ENCODE measurements around the gene BCR. TPM values are rescaled to one million over a fixed set of nuclear protein-coding genes. Genes with fewer than 3 reads are reported as not detected.

The BCR gene
- total RNA-seq, 1 donor from 2014 or later = 58.6 TPM

DNA sequence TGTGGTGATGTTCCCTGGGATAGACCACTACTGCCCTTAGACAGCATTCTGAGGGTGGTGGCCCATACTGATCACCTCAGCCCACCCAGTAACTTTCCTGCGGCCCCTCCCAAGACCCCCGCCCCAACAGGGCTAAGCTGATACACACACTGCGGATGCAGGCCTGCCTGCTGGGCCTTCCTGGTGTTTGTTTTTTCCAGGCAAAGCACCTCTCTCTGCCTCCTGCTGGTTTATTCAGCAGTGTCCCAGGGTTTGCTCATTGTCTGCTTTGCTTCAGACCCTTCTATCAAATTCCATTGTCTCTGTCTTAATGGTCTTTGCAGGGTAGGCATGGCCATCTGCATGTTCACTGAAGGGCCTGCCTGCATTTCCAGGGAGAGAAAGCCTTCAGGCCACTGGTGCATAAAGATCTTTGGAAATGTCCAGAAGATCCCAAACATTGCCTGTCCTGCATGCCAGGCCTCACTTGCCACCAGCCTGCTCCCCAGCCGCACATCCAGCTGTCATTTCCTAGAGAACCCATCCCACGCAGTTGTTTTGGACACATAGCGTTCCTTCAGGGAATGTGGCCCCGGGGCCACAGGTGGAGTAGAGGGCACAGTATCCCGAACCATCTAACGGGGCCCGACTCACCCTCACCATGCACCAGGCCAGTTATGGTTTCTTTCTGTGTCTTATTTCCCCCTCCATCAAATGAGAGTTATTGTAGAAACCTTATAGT is 50.2 kb downstream of the BCR start:
- DNase-seq (ENCODE audit: low spot score) = no peak

DNA sequence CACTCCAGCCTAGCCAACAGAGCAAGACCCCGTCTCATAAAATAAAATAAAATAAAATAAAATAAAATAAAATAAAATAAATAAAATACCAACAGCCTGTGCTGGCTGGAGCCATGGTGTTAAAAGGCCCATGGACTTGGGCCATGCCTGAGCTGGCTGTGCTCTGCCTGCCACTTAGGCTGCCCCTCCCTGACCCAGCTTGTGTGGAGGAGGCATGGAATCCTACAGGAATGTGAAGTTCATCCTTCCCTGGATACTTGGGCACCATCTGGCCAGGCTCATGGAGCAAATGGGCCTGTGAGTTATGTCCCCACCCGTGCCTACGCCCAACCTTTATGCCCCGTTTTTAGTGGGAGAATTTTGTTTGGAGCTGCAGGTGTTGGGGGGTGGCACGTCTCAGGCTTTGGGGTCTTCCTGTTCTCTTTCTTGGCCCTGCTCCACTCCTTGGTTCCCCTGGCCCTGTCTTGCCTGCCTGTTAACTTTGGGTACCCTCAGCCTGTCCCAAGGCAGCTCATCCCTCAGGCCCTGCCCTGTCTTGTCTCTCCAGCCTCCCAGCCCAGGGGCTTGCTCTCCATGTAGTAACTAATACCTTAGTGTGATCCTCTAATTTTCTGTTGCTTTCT is 51.3 kb downstream of the BCR start:
- DNase-seq (ENCODE audit: low spot score) = no peak

DNA sequence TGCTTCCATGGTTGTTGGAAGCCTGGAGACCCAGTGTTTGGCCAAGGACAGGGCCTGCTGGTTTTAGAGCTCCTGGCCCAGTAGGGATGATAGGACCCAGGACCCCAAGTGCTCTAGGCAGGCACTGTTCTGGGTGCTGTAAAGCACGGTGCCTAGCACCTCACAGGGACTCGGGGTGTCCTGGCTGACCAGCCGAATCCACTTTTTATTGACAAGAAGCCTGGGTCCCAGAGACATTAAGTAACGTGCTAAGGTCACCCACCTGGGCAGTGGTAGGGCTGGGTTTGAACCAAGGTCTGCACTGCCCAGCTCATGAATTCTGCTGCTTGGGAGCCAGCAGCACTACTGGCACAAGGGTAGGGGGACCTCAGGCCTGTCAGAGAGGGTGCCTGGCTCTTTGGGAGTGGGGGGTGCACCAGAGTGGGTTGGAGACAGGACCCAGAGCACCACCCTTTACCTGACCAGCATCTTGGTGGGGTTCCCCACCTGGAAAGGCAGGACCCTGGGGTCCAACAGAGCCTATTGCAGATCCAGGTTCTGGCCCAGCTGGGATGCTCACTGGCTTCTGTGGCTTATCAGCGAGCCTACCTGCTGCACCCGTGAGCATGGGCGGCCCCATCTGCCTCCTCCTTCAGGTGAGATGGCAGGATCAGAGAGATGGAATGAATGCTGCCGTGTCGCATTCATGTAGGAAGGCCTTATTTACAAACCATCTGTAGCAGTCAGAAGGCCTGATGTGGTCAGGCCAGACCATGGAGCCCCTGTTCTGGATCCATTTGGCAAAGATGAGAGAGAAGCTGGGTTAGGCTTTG is 52.0 kb downstream of the BCR start:
- no peak for DNase-seq (ENCODE audit: low spot score)

DNA sequence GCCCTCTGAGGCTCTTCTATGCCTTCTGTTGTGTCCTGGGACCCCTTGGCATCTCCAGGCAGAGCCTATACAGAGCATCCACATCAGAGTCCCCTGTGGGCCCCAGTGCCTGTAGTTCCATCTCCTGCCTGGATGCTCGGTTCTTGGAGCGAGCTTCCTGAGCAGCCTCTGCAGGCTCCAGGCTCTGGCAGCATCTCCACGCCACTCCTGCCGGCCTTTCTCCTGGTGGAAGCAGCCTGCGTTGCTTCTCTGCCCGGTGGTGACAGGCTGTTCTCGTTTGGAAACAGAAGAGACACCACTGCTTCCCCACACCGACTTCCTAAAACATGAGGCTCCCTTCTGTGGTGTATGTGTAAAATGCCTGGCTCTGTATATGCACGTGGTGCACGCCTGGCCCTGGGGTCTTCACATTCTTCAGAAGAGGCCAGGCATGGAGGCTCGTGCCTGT is 52.8 kb downstream of the BCR start:
- peak; percentile 30 for DNase-seq (ENCODE audit: low spot score)

DNA sequence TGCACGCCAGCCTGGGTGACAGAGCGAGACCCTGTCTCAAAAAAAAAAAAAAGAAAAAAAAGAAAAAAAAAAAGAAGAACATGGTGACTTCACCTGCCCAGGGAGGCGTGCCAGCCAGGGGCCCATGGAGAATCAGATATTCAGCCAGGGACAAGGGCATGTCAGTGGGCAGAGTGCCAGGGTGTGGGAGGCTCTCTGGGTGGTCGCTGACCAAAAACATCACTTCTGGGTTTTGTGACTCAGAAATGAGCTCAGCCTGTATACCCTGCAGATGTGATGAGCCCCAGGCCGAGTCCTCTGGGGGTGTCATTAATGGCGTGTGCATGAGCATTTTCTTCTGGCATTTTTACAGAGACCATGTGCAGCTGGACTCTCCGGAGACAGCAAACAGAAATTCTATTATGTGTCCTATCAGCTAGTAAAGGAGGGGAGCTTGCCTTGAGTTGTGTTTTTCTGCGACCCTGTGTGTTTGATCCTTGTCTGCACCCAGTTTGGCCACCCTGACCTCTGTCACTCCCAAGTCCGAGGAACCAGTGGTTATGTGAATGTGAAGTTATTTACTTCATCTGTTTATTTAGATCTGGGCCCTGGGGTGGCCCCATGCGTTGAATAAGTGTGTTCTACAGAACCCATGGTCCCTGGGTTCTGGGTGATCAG is 53.6 kb downstream of the BCR start:
- no peak for DNase-seq (ENCODE audit: low spot score)

DNA sequence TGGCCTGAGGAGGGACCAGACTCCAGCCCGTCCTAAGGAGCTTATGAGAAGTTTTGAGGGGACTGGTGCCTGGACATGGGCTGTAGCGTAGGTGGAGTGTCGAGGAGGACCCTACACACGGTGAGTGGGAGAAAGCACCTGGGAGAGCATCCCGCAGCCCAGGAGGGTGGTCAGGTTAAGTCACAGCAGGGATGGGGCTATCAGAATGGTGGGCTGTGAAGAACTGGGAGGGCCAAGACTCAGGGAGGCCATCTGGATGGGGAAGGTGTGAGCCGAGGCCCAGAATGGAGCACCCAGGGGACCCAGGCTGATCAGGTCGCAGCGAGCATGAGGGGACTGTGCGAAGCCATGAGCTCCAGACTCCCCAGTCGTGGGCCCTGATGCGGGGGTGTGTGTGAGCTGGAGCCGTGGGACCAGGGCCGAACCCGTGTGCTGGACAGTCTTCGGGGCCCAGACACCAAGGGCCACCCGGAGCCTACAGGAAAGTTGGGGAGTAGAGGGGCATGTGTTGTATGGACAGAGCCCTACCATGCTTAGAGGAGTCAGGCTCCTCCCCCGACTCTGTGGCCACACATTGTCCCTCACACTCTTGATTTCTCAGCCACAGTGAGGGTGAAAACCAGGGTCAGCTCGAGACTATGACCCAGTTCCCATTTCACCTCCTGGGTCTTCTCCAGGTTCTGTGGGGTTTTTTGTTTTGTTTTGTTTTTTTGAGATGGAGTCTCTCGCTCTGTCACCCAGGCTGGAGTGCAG is 54.3 kb downstream of the BCR start:
- no peak for DNase-seq (ENCODE audit: low spot score)

DNA sequence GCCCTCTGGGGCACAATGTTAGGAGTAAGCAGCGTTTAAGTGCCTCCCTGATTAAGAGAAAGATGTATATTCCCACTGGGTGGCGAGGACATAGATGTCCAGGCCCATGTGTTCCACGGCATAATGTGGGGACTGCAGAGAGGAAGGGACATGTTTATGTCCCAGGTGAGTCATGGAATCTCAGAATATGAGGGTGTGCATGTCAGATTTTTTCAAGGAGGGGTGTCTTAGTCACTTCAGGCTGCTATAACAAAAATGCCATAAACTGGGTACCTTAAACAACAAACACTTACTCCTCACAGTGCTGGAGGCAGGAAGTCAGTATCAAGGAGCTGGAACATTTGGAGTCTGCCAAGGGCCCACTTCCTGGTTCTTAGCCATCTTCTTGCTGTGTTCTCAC is 55.1 kb downstream of the BCR start:
- no peak for DNase-seq (ENCODE audit: low spot score)

DNA sequence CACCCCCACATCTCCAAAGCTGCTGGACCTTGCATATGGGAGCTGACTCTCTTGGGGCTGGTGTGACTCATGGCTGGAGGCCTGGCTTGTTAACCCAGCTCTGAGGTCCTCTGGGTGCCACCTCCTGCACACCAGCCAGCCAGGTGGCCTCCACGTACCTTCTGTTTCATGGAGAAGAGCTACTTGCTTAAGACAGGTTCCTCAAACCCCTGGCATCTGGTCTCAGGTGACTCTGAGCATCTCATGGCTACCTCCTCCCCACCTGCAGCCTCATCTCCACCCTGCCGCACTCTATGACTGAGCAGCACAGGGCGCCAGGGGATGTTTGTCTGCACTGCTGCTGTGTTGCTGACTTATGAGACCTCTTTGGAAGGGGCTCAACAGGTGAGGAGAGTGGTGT is 55.7 kb downstream of the BCR start:
- DNase-seq (ENCODE audit: low spot score) = no peak

DNA sequence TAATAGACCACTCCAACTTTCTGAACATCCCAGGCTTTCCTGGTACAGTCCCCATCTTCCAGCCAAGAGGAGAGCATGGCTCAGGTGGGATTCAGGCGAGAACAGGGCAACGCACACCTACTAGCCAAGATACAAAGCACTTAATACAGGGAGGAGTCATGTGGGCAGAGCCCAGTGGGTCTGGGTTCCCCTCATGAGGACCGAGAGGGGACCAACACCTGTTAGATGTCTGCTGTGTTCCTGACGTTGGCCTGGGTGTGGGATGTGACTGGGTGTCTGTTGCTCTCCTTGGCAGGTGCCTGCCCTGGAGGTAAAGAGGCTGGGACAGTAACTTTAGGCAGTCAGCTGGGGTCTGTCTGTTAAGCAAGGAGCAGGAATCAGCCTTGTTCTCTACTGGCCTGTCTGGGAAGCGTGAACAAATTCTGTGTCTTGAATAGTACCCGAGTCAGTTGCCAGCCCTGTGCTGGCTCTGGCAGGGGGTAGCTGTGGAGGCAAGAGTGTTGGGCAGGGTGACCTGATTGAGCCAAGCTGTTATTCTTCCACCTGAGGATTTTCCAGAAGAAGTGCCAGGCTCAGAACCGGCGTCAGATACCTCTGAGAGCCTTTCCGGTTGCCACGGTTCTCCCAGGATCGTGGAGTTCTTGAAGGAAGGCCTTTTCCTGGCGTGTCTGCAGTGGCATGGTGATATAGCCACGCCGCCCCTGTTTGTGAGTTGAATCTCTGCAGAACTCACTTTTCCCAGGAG is 56.3 kb downstream of the BCR start:
- DNase-seq (ENCODE audit: low spot score) = no peak

DNA sequence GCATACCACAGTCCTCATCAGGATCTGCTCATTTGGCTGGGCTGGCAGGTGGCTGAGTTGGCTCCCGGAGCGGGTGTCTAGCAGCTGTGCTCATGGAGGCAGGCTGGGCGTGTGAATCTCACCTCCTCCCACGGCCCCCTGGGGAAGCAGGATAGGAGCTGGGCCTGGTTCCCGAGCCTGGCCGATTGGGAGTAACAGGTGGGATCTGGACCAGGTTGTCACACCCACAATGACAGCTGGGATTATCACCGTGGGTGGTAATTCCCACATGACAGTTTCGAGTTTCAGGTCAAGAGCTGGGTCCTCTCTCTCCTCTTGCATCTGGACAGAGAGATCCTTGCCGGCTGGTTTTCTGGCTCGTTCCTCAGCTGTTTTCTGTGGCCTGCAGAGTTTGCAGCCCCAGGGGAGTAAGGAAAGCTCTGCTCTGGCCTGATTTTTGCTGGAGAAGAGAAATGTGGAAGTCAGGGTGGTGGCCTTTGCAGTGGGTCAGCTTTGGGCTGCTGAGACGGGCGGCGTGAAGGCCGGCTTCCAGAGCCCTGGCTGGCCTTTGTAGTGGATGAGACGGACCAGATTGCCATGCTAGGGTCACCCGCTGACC is 57.0 kb downstream of the BCR start:
- peak; percentile 35 for DNase-seq (ENCODE audit: low spot score)

DNA sequence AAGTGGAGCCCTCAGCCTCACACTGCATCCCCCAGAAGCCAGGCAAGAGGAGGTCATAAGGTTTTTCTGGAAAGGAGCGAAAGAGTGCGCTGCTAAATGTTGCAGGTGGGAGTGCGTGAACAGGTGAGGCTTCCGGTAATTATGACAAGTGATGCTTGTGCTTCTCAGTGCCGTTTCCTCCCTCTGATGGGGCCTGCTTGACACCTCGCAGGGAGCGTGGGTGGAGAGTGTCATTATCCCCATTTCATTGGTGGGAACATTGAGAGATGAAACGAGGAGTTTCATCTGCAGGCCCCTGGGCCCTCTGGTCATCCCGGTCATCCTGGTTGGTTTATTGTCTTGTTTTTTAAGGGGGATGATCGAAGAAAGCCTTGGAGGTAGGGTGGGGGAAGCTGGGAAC is 57.5 kb downstream of the BCR start:
- DNase-seq (ENCODE audit: low spot score) = no peak

DNA sequence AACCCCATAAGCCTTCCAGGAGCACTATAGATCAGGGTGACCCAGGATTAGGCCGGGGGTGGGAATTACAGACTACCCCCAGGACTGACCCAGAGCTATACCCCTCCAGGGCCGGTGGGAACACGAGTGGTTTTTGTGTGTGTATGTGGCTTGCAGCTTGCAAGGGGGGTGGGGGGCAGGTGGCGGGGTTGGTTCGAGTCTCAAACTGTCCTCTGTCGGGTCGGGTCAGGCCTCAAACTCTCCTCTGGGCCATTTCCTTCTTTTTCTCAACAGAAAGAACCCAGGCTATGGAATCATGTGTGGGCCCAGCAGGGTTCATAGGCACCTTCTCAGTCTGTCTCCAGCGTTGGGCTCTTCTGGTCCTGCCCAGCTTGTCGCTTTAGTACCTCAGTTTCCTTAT is 58.4 kb downstream of the BCR start:
- DNase-seq (ENCODE audit: low spot score) = no peak

DNA sequence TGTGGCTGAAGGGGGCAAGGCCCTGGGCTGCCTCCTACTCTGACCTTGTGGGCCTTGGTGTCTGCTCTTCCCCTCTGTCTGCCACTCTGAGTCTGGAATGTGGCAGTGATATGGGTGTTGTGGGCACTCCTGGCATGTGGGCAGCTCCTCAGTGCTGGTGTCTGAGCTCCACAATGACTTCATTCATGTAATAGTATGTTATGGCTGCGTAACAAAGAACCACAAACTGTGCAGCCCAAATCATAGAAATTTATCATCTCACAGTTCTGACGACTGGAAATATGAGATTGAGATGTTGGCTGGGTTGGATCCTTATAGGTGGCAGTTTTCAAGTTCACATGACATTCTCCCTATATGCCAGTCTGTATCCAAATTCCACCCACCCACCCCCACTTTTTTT is 59.1 kb downstream of the BCR start:
- DNase-seq (ENCODE audit: low spot score) = no peak

DNA sequence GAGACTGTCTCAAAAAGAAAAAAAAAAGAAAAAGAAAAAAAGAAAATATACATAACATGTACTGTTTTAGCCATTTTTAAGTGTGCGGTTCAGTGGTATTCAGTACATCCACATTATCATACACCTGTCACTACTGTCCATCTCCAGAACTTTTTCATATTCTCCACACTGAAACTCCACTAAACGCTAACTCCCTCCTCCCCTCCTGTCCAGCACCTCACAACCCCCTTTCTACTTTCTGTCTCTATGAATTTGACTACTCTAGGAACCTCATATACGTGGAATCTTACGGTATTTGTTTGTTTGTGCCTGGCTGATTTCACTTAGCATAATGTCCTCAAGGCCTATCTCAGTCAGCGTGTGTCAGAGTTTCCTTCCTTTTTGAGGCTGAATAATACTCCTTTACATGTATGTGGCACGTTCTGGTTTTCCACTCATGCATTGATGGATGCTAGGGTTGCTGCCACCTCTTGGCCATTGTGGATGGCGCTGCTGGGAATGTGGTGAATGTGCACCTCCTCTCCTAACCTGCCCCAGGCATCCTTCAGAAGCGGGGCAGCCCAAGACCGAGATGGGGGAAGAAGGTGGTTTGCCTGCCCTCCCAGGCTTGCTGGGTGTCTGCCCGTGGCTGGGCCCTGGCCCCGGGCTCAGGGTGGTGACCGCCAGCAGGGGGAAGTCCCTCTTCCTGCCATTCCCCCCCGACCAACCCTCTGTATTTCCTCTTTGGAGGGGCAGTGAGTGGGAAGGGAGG is 60.5 kb downstream of the BCR start:
- DNase-seq (ENCODE audit: low spot score) = no peak

DNA sequence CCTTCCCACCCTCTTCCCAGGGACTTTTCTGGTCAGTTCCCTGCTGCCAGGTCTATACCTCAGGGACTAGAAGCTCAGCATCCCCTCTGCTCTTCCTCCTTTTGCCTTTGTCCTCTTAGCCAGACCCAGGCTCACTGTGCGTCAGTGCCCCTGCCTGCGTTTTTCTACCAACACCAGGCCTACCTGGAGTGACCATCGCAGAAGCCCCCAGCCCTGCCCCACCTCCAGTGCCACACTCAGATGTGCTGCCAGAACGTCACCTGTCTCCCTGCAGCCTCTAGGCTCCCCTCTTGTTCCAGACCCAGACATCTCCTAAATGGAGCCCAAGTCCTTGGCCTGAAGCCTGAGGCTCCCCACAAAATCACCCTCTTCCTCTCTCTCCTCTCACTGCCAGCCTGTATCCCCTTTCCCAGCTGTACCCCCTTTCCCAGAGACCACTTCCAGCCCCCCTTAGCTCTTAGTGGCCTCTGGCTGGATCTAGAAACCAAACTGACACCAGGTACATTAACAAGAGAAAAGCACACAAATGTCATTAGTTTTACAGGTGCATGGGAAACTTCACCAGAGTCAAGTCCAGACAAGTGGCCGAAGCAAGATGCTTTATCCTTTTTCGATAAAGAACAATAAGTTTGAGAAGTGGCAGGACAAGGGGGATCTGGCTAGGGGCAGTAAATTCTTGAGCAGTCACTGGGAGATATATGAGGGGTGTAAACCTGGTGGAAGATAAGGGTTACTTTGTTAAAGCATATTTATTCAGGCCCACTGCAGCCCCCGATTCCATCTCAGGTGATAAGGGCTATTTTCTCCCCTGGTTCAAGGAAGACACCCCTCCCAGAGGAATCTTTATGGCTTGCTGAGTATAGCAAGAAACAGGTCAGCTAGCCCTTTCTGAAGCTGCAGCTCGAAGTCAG is 61.5 kb downstream of the BCR start:
- no peak for DNase-seq (ENCODE audit: low spot score)

DNA sequence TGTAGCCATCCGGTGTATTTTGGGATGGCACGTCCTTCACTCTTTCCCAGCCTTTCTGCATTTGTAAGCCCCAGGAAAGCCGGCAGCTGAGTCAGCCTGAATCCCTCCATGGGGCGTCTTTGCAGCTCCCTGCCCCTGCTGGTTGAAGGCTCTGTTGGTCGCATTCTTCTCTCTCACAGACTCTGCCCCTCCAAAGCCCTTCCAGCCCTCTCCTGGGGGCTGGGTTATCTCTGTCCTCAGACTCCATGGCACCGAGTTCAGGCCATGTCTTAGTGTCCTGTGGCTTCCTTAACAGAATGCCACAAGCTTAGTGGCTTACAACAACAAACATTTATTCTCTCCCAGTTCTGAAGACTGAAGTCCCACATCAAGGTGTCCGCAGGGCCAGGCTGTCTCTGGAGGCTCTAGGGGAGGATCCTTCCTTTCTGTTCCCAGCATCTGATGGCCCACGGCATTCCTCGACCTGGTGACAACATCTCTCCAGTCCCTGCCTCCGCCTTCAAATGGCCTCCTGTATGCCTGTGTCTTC is 62.2 kb downstream of the BCR start:
- DNase-seq (ENCODE audit: low spot score) = no peak

DNA sequence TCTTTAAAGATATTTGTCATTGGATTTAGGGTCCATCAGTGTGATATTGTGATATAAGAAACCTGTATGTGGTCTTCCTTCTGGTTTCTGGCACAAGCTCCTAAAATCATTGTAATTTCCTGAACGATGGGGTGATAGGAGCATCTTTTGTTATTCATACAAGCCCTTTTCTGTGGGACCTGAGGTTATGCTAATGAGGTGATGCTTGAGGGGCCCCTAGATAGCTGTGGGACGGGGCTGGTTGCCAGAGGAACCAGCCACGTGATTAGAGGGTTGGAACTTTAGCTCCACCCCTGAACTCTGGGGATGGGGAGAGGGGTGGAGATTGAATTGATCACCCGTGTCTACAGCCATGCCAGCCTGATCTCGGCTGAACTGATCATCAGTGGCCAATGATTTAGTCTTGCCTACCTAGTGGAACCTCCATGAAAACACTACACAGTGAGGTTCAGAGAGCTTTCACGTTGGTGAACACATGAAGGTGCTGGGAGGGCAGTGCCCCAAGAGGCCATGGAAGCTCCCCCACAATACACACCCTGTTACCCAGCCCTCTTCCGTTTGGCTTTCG is 62.8 kb downstream of the BCR start:
- DNase-seq (ENCODE audit: low spot score) = no peak
